Left lung (tissue), 10 donors: ENCODE results near the gene FGF22. TPM values are rescaled to one million over a fixed set of nuclear protein-coding genes. Genes with fewer than 3 reads are reported as not detected.
A peak's percentile ranks its signal among the peaks of the same experiment; 100 is the strongest.

ENCODE experiments used
- ATAC-seq: fragments of 200-7000 bp; cut with Tn5 transposase; one replicate; pipeline ENCODE4 v1.9.1; 2020; ENCODE audit warnings: moderate library complexity
- DNase-seq, 4 donors: peaks; one replicate each; pipeline ENCODE4 v3.0.0-alpha.2; 2013 to 2020
- H3K27ac ChIP-seq, 2 donors: fragments of 200-600 bp; sonication (generic) in 1 of 2; one replicate each; pipeline versions ENCODE4 v1.5.0 to v1.8.0; 2020 to 2021
- H3K27me3 ChIP-seq, 2 donors: fragments of 200-600 bp; sonication (generic) in 1 of 2; one replicate each; pipeline versions ENCODE4 v1.5.0 to v1.8.0; 2020 to 2021
- H3K36me3 ChIP-seq, 2 donors: fragments of 200-600 bp; sonication (generic) in 1 of 2; one replicate each; pipeline versions ENCODE4 v1.5.0 to v1.8.0; 2020 to 2021
- H3K4me1 ChIP-seq, 2 donors: fragments of 200-600 bp; one replicate each; pipeline ENCODE4 v1.8.0; 2021
- H3K4me3 ChIP-seq, 2 donors: fragments of 200-600 bp; sonication (generic) in 1 of 2; one replicate each; pipeline versions ENCODE4 v1.5.0 to v1.8.0; 2020 to 2021; ENCODE audit warnings: mild to moderate bottlenecking in 1 of 2
- H3K9me3 ChIP-seq, 2 donors: fragments of 200-600 bp; sonication (generic) in 1 of 2; one replicate each; pipeline versions ENCODE4 v1.5.0 to v1.8.0; 2020 to 2021
- CTCF ChIP-seq, 2 donors: fragments of 200-600 bp; sonication (generic) in 1 of 2; IDR thresholded peaks; one replicate each; pipeline versions ENCODE4 v1.5.0 to v1.8.0; 2021; ENCODE audit warnings: antibody characterized with exemption in 2 of 2
- intact Hi-C, 2 donors: fragments of 100-400 bp; cut with DNase I; formaldehyde crosslinking; loops; one replicate each; pipeline versions ENCODE4 v1.11.2 to v1.14.2; 2022
- polyA plus RNA-seq, 6 donors: library from polyadenylated mRNA; unstranded; fragments of 120-200 nt; gene quantifications; one replicate each; pipeline ENCODE4 v1.2.1, GENCODE V29; 2013; ENCODE audit not compliant: insufficient read length in 6 of 6
- total RNA-seq, 2 donors: library from RNA; stranded (reverse); fragmentation: NEBNext Ultra II Directional; extraction: Animal tissue kit (Norgen Biotek cat#: 25700); gene quantifications; one replicate each; pipeline ENCODE4 v1.2.1, GENCODE V29; 2021
- donor health status: DM: no; HTN: yes; CAD: no.
- donor health status: DM: no; HTN: no; CAD: no.

FGF22 gene
- total and polyA plus RNA-seq, 8 donors, result 0.21 to 0.48 (median 0.30) TPM

GRCh38 chr19:652467-653389 lies 13.0 kb downstream of the FGF22 start:
- no peak for DNase-seq
- Histone ChIP-seq H3K4me1 (peaks cover 0 to 2% of the 10 kb centered on the region in 2 donors), H3K36me3 (peaks cover 0 to 88% of the 10 kb centered on the region in 2 donors), H3K27ac (no peak overlapping the region), H3K27me3 (no peaks in the 10 kb centered on the region), H3K9me3 (no peaks in the 10 kb centered on the region), H3K4me3 (no peak overlapping the region)
- ATAC-seq, result no peak
- TF ChIP-seq CTCF (IDR thresholded peaks at IDR 0.05), result no peak
- intact Hi-C loops, result no loop called here

GRCh38 chr19:653425-653824 lies 13.7 kb downstream of the FGF22 start:
- no peak overlapping the region for H3K4me3 ChIP-seq
- no peak overlapping the region for H3K27ac ChIP-seq
- peaks cover 0 to 9% of the 10 kb centered on the region in 2 donors for H3K4me1 ChIP-seq
- DNase-seq, result no peak
- ATAC-seq, result no peak
- H3K9me3 ChIP-seq, result no peaks in the 10 kb centered on the region
- no peak for TF ChIP-seq CTCF (IDR thresholded peaks at IDR 0.05)
- intact Hi-C loops, result no loop called here
- H3K27me3 ChIP-seq, result no peaks in the 10 kb centered on the region
- H3K36me3 ChIP-seq, result peaks cover 0 to 88% of the 10 kb centered on the region in 2 donors

GRCh38 chr19:655691-656090 lies 16.0 kb downstream of the FGF22 start:
- peaks cover 8 to 31% of the 10 kb centered on the region in 2 donors for H3K4me1 ChIP-seq
- H3K9me3 ChIP-seq, result no peaks in the 10 kb centered on the region
- peaks cover 0 to 72% of the 10 kb centered on the region in 2 donors for H3K36me3 ChIP-seq
- intact Hi-C loops, result no loop called here
- no peak overlapping the region for H3K27ac ChIP-seq
- DNase-seq (peak in 1 of 4 donors; percentile 64), ATAC-seq (no peak)
- no peak overlapping the region for H3K4me3 ChIP-seq
- no peak for TF ChIP-seq CTCF (IDR thresholded peaks at IDR 0.05)
- H3K27me3 ChIP-seq, result no peaks in the 10 kb centered on the region

GRCh38 chr19:656751-657559 lies 17.3 kb downstream of the FGF22 start:
- intact Hi-C loops, result no loop called here
- no peak overlapping the region for H3K27ac ChIP-seq
- H3K36me3 ChIP-seq, result peaks cover 0 to 59% of the 10 kb centered on the region in 2 donors
- H3K4me3 ChIP-seq, result no peak overlapping the region
- ATAC-seq, result no peak
- no peak for DNase-seq
- H3K9me3 ChIP-seq, result no peaks in the 10 kb centered on the region
- TF ChIP-seq CTCF (IDR thresholded peaks at IDR 0.05), result no peak
- peaks cover 21 to 44% of the 10 kb centered on the region in 2 donors for H3K4me1 ChIP-seq
- H3K27me3 ChIP-seq, result no peaks in the 10 kb centered on the region

- no peak for TF ChIP-seq CTCF (IDR thresholded peaks at IDR 0.05)
- peaks cover 0 to 53% of the 10 kb centered on the region in 2 donors for H3K36me3 ChIP-seq
- no peaks in the 10 kb centered on the region for H3K9me3 ChIP-seq
- intact Hi-C loops, result no loop called here
- peaks cover 21 to 50% of the 10 kb centered on the region in 2 donors for H3K4me1 ChIP-seq
- ATAC-seq (no peak), DNase-seq (no peak)
- H3K27ac ChIP-seq, result no peak overlapping the region
- no peaks in the 10 kb centered on the region for H3K27me3 ChIP-seq
- no peak overlapping the region for H3K4me3 ChIP-seq
Measured at GRCh38 chr19:657611-658010, 17.9 kb downstream of the FGF22 start.
